ENCODE results near the gene TSPYL4.

Gene TSPYL4

GRCh38 chr6:116268589-116269293 is 14.9 kb upstream of the TSPYL4 start:
- DNase-seq = no peak

DNA sequence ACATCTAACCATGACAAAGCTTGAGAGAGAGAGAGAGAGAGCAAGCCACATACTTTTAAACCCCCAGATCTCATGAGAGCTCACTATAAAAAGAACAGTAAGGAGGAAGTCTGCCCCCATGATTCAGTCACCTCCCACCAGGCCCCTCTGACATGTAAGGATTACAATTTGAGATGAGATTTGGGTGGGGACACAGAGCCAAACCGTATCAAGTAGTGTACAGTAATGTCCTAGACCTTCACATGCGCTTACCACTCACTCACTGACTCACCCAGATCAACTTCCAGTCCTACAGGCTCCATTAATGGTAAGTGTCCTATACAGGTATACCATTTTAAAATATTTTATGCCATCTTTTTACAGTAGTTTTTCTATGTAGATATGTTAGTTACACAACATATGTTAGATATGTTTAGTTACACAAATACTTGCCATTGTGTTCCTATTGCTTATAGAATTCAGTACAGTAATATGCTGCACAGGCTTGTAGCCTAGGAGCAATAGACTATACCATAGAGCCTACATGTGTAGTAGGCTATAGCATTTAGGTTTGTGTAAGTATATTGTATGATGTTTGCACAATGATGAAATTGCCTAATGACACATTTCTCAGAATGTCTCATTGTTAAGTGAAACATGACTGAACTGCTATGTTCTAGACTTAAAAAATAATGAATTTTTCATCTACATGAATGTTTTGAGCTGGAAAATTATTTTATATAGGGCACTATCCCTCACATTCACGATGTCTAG is 14.1 kb upstream of the TSPYL4 start:
- no peak for DNase-seq

DNA sequence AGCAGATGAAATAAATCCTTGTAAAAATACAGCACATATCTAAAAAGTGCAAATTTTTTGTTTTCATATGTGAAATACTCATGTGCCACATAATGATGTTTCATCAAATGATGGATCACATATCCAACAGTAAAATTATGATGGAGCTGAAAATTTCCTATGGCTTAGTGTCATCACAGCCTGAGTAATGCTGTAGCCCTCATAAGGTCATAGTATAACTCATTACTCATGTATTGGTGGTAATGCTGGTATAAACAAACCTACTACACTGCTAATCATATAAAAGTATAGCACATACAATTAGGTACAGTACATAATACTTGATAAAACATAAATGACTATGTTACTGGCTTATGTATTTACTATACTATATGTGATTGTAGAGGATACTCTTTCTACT is 12.9 kb upstream of the TSPYL4 start:
- DNase-seq = no peak

DNA sequence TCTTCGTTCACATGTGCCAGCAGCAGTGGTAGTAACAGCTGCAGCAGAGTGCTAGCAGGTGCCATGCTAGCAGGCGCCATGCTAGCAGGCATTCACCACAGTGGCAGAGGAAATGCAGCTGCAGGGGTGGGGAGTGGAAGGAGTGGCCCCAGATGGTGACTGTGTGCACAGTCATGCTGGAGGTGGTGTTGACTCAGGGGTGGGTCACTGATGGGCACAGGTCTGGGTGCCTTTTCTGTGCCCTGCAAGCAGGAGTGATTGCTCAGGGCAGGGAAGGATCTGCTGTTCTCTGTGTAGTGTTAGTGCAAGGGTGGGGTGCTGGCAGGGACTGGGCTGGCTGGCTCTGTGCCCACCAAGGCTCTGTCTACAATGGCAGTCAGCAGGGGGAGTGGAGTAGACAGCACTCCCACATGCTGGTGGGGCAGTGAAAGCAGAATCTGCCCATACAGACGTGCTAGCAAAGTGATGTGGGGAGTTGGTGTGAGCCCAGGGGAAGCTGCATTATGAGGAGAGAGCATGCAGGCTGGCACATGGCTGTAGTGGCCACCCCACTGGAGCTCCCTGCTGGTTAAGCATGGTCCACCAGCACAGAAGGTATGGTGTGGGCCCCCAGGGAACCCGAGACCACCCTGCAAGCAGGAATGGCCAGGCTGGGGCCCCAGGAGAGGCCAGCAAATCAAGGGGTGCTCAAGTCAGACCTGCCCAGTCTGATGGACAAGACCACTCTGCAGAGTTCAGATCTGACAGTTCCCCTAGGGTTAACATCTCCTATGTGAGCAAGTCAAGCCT is 11.4 kb upstream of the TSPYL4 start:
- DNase-seq = no peak

DNA sequence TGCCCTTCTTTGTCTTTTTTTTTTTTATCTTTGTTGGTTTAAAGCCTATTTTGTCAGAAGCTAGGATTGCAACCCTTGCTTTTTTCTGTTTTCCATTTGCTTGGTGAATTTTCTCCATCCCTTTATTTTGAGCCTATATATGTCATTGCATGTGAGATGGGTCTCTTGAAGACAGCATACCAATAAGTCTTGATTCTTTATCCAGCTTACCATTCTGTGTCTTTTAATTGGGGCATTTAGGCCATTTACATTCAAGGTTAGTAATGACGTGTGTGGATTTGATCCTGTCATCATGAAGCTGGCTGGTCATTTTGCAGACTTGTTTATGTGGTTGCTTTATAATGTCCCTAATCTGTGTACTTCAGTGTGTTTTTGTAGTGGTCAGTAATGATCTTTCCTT is 9.5 kb upstream of the TSPYL4 start:
- no peak for DNase-seq

DNA sequence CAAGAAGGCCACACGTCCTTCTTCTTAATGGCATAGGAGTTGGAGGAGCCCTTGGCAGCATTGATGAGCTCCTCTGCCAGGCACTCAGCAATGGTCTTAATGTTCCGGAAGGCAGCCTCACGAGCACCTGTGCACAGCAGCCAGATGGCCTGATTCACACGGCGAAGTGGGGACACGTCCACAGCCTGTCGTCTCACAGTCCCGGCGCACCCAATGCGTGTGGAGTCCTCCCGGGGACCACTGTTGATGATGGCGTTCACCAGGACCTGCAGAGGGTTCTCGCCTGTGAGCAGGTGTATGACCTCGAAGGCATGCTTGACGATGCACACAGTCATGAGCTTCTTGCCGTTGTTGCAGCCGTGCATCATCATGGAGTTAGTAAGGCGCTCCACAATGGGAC is 4.6 kb upstream of the TSPYL4 start:
- DNase-seq = no peak

DNA sequence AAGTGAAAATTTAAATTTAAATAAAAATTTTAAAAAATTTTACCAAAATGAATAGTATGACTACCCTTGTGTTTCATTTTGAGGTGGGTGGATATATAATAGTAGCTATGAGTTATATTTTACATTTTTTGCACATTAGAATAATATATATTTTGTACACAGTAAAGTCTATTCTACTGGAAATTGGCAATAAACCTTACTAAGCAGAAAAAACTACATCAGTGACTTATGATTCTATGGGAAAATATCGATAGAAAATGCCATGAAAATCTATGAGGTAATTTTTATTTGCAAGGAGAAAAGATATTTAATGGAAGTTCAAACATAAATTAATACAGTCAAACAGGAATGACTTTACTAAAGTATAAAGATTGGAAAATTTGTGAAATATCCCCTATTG is 2.8 kb upstream of the TSPYL4 start:
- no peak for DNase-seq

DNA sequence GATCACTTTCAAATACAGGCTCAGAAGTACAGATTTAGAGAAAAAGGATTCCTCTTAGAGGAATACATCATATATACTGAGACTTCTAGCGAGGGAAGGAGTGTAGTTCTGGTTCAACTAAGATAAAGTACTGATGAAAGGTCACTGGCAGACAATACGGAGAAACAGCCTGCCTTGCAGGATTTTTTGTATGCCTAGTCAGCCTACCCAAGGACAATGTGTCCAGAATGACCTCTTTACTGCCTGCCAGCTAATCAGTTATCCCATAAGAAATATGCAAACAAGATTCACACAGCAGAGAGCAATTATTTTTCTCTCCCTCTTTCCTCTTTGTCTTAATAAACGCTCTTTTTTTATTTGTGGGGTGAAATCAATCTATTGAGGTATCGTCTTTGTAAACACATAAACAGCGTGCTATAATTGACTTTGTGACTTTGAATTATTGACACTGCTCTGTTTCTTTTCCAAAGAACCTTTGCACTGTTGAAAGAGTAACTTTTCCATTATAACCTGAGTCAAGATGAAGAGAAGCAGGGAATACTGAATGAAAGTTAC is 1.4 kb upstream of the TSPYL4 start:
- DNase-seq = no peak

GRCh38 chr6:116254297-116255056 is 602 bp upstream of the TSPYL4 start:
- DNase-seq = no peak

- DNase-seq = no peak
Observed at GRCh38 chr6:116253188-116253504, 729 bp downstream of the TSPYL4 start.

DNA sequence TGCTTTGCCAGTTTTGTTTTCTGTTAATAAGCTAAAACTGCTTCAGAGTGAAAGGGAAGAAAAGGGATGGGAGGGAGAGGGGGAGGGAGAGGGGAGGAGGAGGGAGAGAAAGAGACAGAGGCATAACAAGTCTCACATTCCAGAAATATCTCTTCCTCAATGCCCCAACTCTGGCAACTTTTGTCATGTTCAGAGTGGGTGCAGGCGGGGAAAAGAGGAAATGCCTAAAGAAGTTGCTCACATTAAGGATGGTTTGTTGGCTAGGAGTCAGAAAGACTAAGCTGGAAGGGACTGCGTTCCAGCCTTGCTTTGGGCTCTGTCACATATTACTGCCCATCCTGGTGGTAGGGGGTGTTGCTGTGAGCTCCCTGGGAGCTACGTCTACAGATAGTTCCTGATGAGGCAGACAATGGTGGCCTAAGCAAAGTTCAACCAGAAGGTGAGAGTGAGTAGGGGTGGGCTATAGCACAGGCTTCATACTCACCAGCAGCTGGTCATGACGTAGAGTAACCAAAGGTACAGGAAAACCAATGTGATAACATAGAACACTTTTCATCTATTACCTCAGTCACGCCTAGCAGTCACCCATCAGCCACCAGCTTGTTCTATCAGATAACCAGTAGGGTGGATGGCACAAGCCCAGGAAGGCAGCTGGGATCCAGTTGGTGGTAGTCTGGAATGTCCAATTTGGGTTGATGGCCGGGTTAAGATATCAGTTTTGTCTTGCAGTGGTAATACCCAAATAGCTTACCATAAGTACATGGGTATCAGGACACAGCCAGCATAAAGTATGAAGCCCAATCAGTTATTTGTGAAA is 2.1 kb downstream of the TSPYL4 start:
- no peak for DNase-seq

DNA sequence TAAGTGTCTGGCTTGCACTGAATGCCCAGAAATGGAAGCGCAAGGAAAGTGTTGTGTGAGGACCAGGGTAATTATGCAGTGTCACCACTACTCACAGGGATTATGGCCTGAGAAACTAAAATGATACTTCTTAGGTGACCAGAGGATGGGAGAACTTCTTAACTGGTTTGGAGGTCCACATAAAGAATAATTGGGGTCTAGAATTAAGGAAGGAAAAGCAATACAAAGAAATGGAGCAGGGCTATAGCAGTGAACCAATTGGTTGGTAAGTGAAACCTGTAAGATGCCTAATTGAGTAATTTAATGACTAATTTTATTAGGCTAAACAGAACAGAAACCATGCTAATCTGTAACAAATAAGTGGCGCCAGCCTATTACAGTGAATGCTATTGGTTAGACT is 5.3 kb downstream of the TSPYL4 start:
- DNase-seq = no peak

GRCh38 chr6:116247285-116247684 is 6.6 kb downstream of the TSPYL4 start:
- DNase-seq = no peak

GRCh38 chr6:116246089-116246488 is 7.8 kb downstream of the TSPYL4 start:
- no peak for DNase-seq

GRCh38 chr6:116244284-116244683 is 9.6 kb downstream of the TSPYL4 start:
- no peak for DNase-seq

DNA sequence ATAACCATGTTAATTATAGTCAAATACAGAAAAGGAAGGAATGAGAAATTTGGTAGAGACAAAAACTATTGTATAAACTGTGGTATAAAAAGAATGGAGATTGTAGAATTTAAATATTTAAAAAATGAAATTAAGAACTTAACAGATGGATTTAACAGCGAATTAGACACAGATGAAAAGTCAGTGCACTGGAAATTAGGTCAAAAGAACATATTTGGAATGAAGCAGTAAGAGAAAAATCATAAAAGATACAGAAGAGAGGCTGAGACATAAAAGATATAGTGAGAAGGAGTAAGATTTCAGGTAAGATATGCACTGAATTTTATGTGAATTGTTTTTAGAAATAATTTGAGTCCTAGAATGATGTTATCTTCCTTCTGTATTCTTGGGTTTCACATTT is 14.0 kb downstream of the TSPYL4 start:
- no peak for DNase-seq

- DNase-seq = no peak
Observed at GRCh38 chr6:116239256-116239655, 14.6 kb downstream of the TSPYL4 start.

DNA sequence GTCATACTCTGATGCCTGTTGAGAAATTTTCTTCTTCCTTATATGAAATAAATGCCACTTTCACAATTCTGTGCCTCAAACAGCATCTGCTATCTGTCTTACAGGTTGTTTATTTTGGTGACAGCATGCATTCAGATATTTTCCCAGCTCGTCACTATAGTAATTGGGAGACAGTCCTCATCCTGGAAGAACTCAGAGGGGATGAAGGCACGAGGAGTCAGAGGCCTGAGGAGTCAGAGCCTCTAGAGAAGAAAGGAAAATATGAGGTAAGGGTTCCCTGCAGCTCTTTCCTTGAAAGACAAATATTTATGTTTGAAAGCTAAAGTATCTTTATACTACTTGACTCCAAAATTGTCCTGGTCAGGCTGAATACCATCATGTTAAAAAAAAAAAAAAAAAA is 15.8 kb downstream of the TSPYL4 start:
- DNase-seq = no peak

DNA sequence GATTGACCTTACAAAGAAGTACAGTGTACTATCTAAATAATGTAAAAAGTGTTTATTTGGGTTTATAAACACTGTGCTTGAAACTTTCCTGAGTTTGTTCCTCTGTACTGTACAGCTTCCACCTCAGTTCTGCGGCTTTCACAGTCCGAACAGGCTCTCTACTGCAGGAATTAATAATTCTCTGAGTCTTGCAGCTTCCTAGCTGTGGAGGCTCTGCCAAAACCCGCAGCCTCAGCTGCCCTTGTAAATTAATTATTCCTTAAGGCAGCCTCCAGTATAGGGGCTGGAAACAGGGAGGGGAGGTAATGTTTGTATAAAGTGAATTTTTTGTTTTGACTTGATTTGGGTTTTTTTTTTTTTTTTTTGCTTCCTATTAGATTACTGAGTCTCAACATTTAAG is 19.2 kb downstream of the TSPYL4 start:
- no peak for DNase-seq

- no peak for DNase-seq
Observed at GRCh38 chr6:116229287-116229913, 24.5 kb downstream of the TSPYL4 start.

GRCh38 chr6:116223355-116223754 is 30.5 kb downstream of the TSPYL4 start:
- DNase-seq = no peak

DNA sequence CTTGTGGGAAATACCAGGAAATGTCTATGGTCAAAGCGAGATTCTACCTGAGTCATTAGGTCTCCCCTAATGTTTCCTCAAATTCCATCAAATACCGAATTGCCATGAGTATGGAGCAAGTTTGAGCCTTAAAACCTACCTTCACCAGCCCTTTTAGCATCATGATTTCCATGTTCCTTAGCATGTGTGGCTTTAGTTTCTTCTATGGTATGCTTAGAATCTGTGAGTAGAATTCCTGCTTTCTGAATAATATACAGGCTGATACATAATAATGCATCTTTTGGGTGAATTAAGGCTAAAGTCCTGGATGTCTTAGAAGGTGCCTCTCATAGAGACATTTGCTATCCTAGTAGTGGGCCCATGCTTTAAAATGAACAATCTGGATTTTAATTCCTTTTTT is 32.0 kb downstream of the TSPYL4 start:
- DNase-seq = no peak
